HepG2 (cell line): Measurements from ENCODE around the gene PITX3. TPM values are rescaled to one million over a fixed set of nuclear protein-coding genes. Genes with fewer than 3 reads are reported as not detected.

ENCODE experiments used
- ZNF232 ChIP-seq: sonication (generic); formaldehyde crosslinking; IDR thresholded peaks from 2 replicates; pipeline ENCODE4 v1.4.0; 2020; ENCODE audit warnings: missing genetic modification reagents, borderline replicate concordance
- polyA plus RNA-seq, 8 experiments: library from polyadenylated mRNA; depleted of rRNA in 3 of 8; stranded (reverse) in 7 of 8; unstranded in 1 of 8; fragments of >200 nt; fragmentation: Illumina TruSeq in 4 of 8; extraction: Trizol in 4 of 8; gene quantifications; 2 replicates each; pipeline versions ENCODE4 v1.2.1 to v1.2.3, GENCODE V29; 2011 to 2016; ENCODE audit warnings: low read depth in 4 of 8, missing spikeins in 1 of 8, mixed read lengths in 1 of 8; ENCODE audit not compliant: insufficient read depth in 1 of 8
- total RNA-seq, 5 experiments: library from RNA; depleted of rRNA; stranded (reverse); fragments of >200 nt; fragmentation: Illumina TruSeq; extraction: Trizol; gene quantifications; 2 replicates each; pipeline ENCODE4 v1.2.3, GENCODE V29; 2016; ENCODE audit warnings: low read depth in 1 of 5
- TF ChIP-seq, protein P1 (sequence below): sonication (generic); formaldehyde crosslinking; IDR thresholded peaks from 2 replicates; pipeline ENCODE4 v1.4.0; 2020; ENCODE audit warnings: missing genetic modification reagents
- TF ChIP-seq, protein P2 (sequence below): sonication (generic); formaldehyde crosslinking; IDR thresholded peaks from 2 replicates; pipeline ENCODE4 v1.8.0; 2022; ENCODE audit warnings: mild to moderate bottlenecking, missing genetic modification reagents; ENCODE audit not compliant: insufficient replicate concordance
- TF ChIP-seq, protein P3 (sequence below): sonication (generic); formaldehyde crosslinking; conservative IDR thresholded peaks from 2 replicates; pipeline ENCODE4 v1.8.1; 2023; ENCODE audit warnings: missing genetic modification reagents

PITX3 gene
- total and polyA plus RNA-seq, 2 of the 13 experiments (the other 11 are each of a cell fraction or from before 2014, with no cell fraction given): not detected

DNA sequence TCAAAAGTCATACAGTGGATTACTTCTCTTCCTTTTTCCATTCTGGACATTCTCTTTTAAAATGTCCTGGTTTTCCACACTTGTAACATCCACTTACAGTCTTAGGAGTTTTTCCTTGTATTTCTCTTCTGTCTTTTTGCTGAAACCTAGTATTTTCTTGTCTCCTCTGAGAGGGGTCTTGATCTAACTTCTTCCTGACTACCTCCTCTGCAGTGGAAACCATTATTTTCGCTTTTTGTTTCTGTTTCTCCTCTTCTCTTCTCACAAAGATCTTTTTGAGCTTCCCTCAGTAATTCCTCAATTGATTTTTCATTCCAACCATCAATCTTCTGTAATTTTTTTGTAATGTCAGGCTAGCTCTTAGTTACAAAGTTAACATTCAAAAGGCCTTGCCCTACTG, 38.9 kb downstream of the PITX3 start (continued):
- TF ChIP-seq, protein P1, sequence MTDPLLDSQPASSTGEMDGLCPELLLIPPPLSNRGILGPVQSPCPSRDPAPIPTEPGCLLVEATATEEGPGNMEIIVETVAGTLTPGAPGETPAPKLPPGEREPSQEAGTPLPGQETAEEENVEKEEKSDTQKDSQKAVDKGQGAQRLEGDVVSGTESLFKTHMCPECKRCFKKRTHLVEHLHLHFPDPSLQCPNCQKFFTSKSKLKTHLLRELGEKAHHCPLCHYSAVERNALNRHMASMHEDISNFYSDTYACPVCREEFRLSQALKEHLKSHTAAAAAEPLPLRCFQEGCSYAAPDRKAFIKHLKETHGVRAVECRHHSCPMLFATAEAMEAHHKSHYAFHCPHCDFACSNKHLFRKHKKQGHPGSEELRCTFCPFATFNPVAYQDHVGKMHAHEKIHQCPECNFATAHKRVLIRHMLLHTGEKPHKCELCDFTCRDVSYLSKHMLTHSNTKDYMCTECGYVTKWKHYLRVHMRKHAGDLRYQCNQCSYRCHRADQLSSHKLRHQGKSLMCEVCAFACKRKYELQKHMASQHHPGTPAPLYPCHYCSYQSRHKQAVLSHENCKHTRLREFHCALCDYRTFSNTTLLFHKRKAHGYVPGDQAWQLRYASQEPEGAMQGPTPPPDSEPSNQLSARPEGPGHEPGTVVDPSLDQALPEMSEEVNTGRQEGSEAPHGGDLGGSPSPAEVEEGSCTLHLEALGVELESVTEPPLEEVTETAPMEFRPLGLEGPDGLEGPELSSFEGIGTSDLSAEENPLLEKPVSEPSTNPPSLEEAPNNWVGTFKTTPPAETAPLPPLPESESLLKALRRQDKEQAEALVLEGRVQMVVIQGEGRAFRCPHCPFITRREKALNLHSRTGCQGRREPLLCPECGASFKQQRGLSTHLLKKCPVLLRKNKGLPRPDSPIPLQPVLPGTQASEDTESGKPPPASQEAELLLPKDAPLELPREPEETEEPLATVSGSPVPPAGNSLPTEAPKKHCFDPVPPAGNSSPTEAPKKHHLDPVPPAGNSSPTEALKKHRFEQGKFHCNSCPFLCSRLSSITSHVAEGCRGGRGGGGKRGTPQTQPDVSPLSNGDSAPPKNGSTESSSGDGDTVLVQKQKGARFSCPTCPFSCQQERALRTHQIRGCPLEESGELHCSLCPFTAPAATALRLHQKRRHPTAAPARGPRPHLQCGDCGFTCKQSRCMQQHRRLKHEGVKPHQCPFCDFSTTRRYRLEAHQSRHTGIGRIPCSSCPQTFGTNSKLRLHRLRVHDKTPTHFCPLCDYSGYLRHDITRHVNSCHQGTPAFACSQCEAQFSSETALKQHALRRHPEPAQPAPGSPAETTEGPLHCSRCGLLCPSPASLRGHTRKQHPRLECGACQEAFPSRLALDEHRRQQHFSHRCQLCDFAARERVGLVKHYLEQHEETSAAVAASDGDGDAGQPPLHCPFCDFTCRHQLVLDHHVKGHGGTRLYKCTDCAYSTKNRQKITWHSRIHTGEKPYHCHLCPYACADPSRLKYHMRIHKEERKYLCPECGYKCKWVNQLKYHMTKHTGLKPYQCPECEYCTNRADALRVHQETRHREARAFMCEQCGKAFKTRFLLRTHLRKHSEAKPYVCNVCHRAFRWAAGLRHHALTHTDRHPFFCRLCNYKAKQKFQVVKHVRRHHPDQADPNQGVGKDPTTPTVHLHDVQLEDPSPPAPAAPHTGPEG (CRISPR knock-in tag): no peak
- TF ChIP-seq, protein P2, sequence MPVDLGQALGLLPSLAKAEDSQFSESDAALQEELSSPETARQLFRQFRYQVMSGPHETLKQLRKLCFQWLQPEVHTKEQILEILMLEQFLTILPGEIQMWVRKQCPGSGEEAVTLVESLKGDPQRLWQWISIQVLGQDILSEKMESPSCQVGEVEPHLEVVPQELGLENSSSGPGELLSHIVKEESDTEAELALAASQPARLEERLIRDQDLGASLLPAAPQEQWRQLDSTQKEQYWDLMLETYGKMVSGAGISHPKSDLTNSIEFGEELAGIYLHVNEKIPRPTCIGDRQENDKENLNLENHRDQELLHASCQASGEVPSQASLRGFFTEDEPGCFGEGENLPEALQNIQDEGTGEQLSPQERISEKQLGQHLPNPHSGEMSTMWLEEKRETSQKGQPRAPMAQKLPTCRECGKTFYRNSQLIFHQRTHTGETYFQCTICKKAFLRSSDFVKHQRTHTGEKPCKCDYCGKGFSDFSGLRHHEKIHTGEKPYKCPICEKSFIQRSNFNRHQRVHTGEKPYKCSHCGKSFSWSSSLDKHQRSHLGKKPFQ (CRISPR knock-in tag): no peak
- TF ChIP-seq ZNF232 (CRISPR knock-in tag): no peak
- TF ChIP-seq, protein P3, sequence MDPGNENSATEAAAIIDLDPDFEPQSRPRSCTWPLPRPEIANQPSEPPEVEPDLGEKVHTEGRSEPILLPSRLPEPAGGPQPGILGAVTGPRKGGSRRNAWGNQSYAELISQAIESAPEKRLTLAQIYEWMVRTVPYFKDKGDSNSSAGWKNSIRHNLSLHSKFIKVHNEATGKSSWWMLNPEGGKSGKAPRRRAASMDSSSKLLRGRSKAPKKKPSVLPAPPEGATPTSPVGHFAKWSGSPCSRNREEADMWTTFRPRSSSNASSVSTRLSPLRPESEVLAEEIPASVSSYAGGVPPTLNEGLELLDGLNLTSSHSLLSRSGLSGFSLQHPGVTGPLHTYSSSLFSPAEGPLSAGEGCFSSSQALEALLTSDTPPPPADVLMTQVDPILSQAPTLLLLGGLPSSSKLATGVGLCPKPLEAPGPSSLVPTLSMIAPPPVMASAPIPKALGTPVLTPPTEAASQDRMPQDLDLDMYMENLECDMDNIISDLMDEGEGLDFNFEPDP (CRISPR knock-in tag): no peak
